Activated CD8-positive, alpha-beta T cell treated with anti-CD3 and anti-CD28 coated beads for 36 hours (primary cell): Measurements from ENCODE around the gene CLDN2. TPM values are rescaled to one million over a fixed set of nuclear protein-coding genes. Genes with fewer than 3 reads are reported as not detected.

ENCODE experiments used
- ATAC-seq: fragments of 200-7000 bp; cut with Tn5 transposase; one replicate; pipeline ENCODE4 v1.10.0; 2021; ENCODE audit warnings: mild to moderate bottlenecking, moderate library complexity
- CTCF ChIA-PET: fragments of 350-600 bp; sonication (Branson Sonifier 250); formaldehyde crosslinking; loops from one replicate; lab custom pipeline; 2021; ENCODE audit warnings: antibody characterized with exemption; lab: Charles Lee
- POLR2A ChIA-PET: fragments of 350-600 bp; sonication (Branson Sonifier 250); formaldehyde crosslinking; loops from one replicate; lab custom pipeline; 2021; ENCODE audit warnings: antibody characterized with exemption; lab: Charles Lee
- DNase-seq: peaks from one replicate; pipeline ENCODE4 v3.0.0-alpha.2; 2020
- H3K27ac Mint-ChIP-seq: one replicate; pipeline ENCODE4 v1.8.0; 2021; ENCODE audit warnings: mild to moderate bottlenecking, mixed read lengths
- H3K27me3 Mint-ChIP-seq: one replicate; pipeline ENCODE4 v1.8.0; 2021; ENCODE audit warnings: mixed read lengths
- H3K36me3 Mint-ChIP-seq: one replicate; pipeline ENCODE4 v1.8.0; 2021; ENCODE audit warnings: low read depth, mixed read lengths
- H3K4me1 Mint-ChIP-seq: one replicate; pipeline ENCODE4 v1.8.0; 2021; ENCODE audit warnings: low read depth, mixed read lengths
- H3K4me3 Mint-ChIP-seq: one replicate; pipeline ENCODE4 v1.8.0; 2021; ENCODE audit warnings: mild to moderate bottlenecking, moderate library complexity, mixed read lengths
- H3K9me3 Mint-ChIP-seq: one replicate; pipeline ENCODE4 v1.8.0; 2021; ENCODE audit warnings: mixed read lengths
- CTCF ChIP-seq: fragments of 200-600 bp; IDR thresholded peaks from one replicate; pipeline ENCODE4 v1.8.0; 2022; ENCODE audit warnings: antibody characterized with exemption, mild to moderate bottlenecking
- intact Hi-C: fragments of 100-400 bp; cut with micrococcal nuclease; formaldehyde crosslinking; loops from one replicate; pipeline ENCODE4 v1.10.0; 2022
- total RNA-seq, 2 experiments: library from RNA; stranded (reverse); gene quantifications; one replicate each; pipeline ENCODE4 v1.2.3, GENCODE V29; 2021

CLDN2 gene
- total RNA-seq, 2 experiments from 2014 or later: not detected

DNA sequence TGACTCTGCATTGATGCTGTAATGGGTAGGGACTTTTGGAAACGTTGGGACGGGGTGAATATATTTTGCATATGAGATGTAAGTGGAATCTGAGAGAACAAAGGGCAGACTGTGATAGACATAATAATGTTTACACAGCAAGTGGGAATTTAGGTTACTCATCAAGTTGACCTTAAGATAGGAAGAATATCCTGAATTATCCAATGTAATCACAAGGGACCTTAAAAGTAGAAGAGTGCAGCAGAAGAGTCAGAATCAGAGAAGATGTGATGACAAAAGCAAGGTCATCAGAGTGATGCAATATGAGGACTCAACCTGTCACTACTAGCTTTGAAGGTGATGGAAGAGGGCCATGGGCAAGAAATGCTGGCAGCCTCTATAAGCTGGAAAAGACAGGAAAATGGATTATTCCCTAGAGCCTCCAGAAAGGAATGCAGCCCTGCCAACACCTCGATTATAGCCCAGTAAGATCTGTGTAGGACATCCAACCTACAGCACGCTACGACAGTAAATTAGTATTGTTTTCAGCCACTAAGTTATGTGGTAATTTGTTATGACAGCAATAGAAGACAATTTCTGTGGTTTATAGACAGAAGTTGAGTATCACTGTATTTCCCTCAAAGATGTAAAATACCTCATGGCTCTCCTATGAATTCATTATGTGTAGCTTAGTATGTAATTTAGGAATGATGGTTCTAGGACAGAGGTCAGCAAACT is 53.4 kb downstream of the CLDN2 start:
- CTCF ChIA-PET: interaction anchor here (1.0 kb wide), 1 partner anchor 75 kb away, joined by 3 read pairs; no protein-coding TSS in a partner anchor
- H3K4me3 Mint-ChIP-seq: no peak overlapping the region
- no peak overlapping the region for H3K27ac Mint-ChIP-seq
- DNase-seq (no peak), ATAC-seq (no peak)
- no peak for TF ChIP-seq CTCF
- peaks cover 18% of the 10 kb centered on the region for H3K36me3 Mint-ChIP-seq
- POLR2A ChIA-PET: no interaction called here
- no peaks in the 10 kb centered on the region for H3K27me3 Mint-ChIP-seq
- no peaks in the 10 kb centered on the region for H3K4me1 Mint-ChIP-seq
- no peaks in the 10 kb centered on the region for H3K9me3 Mint-ChIP-seq
- intact Hi-C loops: loop anchor here (10.0 kb wide), 1 partner anchor 1211 kb away; no protein-coding TSS in a partner anchor

DNA sequence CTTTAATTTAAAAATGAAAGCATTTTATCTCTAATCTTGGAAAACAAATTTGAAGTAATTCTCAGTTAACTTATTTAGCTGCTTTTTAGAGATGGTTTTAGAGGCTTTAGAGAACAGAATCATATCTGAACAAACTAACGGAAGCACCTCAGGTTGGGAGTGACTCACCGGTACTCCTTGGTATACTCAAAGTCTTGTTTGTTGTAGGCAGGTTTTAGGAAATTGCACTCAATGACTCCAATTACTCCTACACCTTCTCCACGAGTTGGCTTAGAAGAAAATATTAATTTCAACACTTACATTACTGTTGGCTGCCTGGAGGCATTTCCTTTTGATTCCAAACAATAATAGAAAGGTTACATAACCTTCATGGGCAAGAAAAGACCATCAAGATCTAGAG is 56.2 kb downstream of the CLDN2 start:
- Mint-ChIP-seq H3K4me3 (no peak overlapping the region), H3K27me3 (no peaks in the 10 kb centered on the region), H3K36me3 (peaks cover 6% of the 10 kb centered on the region), H3K9me3 (no peaks in the 10 kb centered on the region), H3K27ac (no peak overlapping the region), H3K4me1 (no peaks in the 10 kb centered on the region)
- ChIA-PET CTCF (no interaction called here), POLR2A (no interaction called here)
- ATAC-seq: no peak
- DNase-seq: no peak
- intact Hi-C loops: loop anchor here (10.0 kb wide), 1 partner anchor 1208 kb away; no protein-coding TSS in a partner anchor
- TF ChIP-seq CTCF: no peak

Other genes with a start within 250 kb of the CLDN2 start
- not detected for gene RNF128, start 193.7 kb upstream of the CLDN2 start, total RNA-seq
- gene TBC1D8B, start 117.7 kb upstream of the CLDN2 start, total RNA-seq: under 1 TPM; 0.40 to 0.47 TPM
- gene RIPPLY1, start 17.1 kb upstream of the CLDN2 start, total RNA-seq: not detected
- gene MORC4, start 79.8 kb downstream of the CLDN2 start, total RNA-seq: 1 to 10 TPM; 7.8 to 8.2 TPM
- 10 to 100 TPM; 12.9 to 13.7 TPM for gene RBM41, start 198.4 kb downstream of the CLDN2 start, total RNA-seq